ENCODE measurements around the gene ACOX3.

Gene ACOX3

GRCh38 chr4:8431553-8431952, 9.0 kb downstream of the ACOX3 start:
- no peak overlapping the region for H3K27ac ChIP-seq
- TF ChIP-seq ZFX (IDR thresholded peaks at IDR 0.05): no peak
- no peak for TF ChIP-seq CTCF (conservative IDR thresholded peaks at IDR 0.05)

GRCh38 chr4:8428288-8429097, 12.0 kb downstream of the ACOX3 start:
- TF ChIP-seq ZFX (IDR thresholded peaks at IDR 0.05) (no peak), CTCF (conservative IDR thresholded peaks at IDR 0.05) (peak; percentile 51)
- peak overlapping the region; percentile 67 for H3K27ac ChIP-seq

DNA sequence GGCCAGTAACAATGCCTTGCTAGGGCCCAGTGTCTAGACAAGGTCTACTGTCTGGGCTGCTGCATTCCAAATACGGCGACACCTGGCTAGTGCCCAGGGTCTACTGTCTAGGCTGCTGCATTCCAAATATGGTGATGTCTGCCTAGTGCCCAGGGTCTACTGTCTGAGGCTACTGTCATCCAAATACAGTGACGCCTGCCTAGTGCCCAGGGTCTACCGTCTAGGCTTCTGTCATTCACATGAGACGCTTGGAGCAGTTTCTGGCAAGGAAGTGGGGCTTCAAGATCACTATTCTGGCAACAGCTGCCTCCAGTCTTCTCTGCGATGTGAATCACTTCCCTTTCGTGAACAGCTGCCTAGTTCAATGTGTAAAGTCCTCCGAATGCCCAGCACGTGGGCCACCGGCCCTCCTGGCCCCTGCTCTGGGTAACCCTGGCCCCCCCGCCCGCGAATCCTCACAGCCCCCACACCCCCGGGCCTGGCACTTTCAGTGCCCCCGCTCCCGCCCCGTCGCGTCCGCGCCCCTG, 12.7 kb downstream of the ACOX3 start:
- H3K27ac ChIP-seq: peak overlapping the region; percentile 67
- no peak for TF ChIP-seq ZFX (IDR thresholded peaks at IDR 0.05)
- no peak for TF ChIP-seq CTCF (conservative IDR thresholded peaks at IDR 0.05)

GRCh38 chr4:8427262-8427661, 13.3 kb downstream of the ACOX3 start:
- TF ChIP-seq CTCF (conservative IDR thresholded peaks at IDR 0.05): no peak
- no peak for TF ChIP-seq ZFX (IDR thresholded peaks at IDR 0.05)
- peak overlapping the region; percentile 67; the same call in 1 of the 2 replicates for H3K27ac ChIP-seq

- no peak for TF ChIP-seq ZFX (IDR thresholded peaks at IDR 0.05)
- TF ChIP-seq CTCF (conservative IDR thresholded peaks at IDR 0.05): no peak
- H3K27ac ChIP-seq: peak overlapping the region; percentile 99
Observed at GRCh38 chr4:8422786-8423185, 17.7 kb downstream of the ACOX3 start.

DNA sequence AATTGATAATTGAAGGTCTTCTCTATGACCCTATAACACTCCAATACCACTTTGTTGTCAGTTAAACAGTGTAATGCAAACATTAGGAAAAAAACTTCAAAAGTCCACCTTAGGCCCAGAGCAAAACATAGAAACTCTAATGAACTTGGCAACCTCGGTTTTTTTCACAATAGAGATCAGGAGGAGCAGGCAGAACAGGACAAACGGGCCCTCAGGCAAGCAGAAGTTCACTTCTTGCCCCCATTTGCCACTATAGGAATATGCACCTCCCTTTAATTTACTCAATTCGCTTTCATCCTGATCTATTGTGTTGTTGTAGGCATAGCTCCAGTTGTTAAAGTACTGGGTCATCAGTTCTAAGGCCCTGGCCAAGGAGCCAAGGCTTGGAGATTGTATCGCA, 18.2 kb downstream of the ACOX3 start:
- TF ChIP-seq ZFX (IDR thresholded peaks at IDR 0.05) (no peak), CTCF (conservative IDR thresholded peaks at IDR 0.05) (no peak)
- peak overlapping the region; percentile 99 for H3K27ac ChIP-seq

DNA sequence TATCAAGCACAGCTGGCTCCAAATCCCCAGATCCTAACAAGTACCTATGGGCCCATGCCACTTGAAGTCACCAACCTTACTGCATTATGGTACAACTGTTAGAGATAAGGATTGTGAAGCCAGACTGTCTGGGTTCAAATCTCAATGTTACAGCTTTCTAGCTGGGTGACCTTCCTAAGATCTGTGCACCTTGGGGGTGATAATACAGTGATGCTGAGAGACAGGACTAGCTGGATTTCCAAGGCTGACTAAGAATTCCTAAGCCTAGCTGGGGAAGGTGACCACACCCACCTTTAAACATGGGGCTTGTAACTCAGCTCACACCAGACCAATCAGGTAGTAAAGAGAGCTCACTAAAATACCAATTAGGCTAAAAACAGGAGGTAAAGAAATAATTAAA, 20.4 kb downstream of the ACOX3 start:
- peak overlapping the region; percentile 99 for H3K27ac ChIP-seq
